IPS-NIHi7 (cell line): Measurements from ENCODE around the gene TAOK2.
A peak's percentile ranks its signal among the peaks of the same experiment; 100 is the strongest.

Experiments
- DNase-seq: peaks from one replicate; pipeline ENCODE4 v3.0.0; 2012; ENCODE audit warnings: mixed read lengths; ENCODE audit errors: extremely low spot score

TAOK2 gene

DNA sequence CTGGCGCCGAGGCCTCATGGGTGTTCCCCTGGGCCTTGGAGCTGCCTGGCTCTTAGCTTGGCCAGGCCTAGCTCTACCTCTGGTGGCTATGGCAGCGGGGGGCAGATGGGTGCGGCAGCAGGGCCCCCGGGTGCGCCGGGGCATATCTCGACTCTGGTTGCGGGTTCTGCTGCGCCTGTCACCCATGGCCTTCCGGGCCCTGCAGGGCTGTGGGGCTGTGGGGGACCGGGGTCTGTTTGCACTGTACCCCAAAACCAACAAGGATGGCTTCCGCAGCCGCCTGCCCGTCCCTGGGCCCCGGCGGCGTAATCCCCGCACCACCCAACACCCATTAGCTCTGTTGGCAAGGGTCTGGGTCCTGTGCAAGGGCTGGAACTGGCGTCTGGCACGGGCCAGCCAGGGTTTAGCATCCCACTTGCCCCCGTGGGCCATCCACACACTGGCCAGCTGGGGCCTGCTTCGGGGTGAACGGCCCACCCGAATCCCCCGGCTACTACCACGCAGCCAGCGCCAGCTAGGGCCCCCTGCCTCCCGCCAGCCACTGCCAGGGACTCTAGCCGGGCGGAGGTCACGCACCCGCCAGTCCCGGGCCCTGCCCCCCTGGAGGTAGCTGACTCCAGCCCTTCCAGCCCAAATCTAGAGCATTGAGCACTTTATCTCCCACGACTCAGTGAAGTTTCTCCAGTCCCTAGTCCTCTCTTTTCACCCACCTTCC, 13.9 kb downstream of the TAOK2 start:
- no peak for DNase-seq

DNA sequence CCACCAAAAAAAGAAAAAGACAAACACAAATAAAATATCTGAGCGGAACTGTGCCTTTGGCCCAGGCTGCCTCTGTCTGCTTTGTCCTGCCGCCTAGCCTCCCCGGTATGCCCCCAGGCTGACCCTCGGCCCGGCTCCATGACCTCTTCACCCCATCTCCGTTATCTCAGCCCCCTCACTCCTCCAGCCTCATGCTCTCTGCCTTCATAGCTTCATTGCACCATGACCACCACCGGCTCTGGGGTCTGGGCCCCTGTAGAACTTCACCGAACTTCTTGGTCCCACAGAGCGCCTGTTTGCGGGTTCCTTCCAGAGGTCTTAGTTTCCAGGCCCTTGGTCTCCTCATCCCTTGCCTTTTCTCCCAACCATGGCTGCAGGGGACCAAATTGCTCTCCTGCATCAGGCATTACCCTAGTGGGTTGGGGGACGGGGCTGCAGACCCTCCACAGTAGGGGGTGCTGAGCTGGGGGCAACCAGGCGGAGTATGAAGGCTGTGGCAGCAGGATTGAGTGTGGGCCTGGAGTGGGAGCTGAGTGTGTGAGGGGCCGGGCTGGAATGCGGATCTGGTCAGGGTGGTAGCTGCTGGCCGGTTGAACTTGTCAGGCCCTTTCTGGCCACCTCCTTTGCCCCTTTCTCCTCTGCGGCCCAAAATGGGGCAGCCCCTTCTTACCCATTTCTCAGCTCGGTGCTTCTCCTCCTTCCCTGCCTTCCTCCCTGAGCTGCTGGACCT, 14.8 kb downstream of the TAOK2 start:
- no peak for DNase-seq

DNA sequence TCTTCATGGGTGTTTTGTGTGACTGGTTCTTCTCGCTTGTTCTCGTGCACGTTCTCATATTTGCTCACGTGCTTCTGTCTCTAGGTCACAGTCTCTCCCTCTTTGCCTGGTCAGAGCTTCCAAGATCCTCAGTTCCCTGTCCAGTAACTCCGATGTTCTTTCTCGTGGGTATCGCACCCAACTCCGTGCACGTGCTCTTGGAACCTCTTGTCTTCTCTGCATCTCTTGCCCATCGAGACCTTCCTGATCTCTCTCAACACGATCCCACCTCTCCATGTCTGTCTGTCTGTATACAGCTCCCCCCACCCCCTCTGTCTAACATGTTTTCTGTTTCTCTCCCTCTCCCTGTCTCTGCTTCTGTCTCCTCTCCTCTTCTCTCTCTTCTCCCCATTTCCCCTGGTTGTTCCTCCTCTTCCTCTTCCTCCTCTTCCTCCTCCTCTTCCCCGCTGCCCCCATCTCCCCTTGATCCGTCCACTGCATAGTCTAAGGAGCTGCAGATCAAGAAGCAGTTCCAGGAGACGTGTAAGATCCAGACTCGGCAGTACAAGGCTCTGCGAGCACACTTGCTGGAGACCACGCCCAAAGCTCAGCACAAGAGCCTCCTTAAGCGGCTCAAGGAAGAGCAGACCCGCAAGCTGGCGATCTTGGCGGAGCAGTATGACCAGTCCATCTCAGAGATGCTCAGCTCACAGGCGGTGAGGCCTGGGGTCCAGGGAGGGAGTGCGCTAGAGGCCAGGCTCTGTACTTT, 15.6 kb downstream of the TAOK2 start:
- no peak for DNase-seq

DNA sequence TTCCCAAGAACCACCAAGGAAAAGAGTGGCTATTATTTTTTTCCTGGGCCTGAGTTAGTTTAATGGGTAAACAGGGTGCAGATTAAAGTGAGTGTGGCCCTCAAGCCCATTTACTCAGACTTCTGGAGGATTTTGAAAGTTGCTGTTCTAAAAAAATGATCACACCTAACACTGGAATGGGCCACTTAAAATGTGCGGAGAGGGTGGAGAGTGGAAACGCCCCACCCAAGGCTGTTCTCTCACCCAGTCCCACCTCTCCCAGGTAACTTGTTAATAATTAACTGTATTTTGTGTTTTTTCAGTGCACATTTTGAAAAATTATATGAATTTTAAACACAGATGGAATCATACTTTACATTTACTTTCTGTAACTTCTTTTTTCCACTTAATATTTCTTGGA, 16.4 kb downstream of the TAOK2 start:
- no peak for DNase-seq

DNA sequence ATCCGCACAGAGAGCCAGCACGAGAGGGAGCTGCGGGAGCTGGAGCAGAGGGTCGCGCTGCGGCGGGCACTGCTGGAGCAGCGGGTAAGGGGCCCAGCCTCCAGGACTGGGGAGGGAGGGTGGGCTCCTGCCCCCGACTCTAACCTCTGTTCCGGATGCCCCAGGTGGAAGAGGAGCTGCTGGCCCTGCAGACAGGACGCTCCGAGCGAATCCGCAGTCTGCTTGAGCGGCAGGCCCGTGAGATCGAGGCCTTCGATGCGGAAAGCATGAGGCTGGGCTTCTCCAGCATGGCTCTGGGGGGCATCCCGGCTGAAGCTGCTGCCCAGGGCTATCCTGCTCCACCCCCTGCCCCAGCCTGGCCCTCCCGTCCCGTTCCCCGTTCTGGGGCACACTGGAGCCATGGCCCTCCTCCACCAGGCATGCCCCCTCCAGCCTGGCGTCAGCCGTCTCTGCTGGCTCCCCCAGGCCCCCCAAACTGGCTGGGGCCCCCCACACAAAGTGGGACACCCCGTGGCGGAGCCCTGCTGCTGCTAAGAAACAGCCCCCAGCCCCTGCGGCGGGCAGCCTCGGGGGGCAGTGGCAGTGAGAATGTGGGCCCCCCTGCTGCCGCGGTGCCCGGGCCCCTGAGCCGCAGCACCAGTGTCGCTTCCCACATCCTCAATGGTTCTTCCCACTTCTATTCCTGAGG, 17.4 kb downstream of the TAOK2 start:
- DNase-seq, result no peak

DNA sequence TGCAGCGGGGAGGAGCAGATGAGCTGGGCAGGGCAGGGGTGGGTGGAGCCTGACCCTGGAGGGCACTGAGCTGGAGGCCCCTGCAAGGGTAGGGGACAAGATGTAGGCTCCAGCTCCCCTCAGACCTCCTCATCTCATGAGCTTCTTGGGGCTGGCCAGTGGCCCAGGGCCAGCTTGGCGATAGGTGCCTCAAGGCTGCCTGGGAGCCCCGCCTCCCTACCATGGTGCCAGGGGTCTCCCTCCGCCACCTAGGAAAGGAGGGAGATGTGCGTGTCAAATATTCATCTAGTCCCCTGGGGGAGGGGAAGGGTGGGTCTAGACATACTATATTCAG, 17.9 kb downstream of the TAOK2 start:
- no peak for DNase-seq

DNA sequence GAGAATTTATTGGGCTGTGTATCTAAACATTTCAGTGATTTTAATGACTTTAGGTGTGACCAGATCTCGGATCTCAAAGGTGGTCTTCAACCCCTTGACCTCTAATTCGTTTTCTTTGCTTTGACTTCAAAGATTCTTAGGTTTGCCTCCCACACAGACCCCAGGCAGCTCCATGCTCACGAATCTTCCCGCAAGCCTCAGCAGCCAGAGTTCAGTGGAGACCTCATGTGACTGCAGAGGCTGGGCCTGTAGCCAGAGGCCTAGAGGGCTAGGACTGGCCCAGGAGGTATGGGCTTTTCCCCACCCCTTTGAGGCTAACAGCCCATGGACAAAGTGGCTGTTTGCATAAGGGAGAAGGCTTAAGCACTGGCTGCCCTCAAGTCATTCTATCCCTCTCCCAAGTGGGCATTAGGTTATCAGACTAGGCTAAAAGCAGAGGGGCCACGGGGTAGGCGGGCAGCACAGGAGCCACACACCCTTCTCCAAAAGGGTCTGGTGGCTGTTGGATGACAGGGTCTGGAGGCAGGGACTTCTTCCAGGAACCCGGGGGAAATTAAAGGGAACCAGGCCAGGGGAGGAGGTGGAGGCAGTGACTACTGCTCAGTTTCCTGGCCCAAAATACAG, 18.8 kb downstream of the TAOK2 start:
- no peak for DNase-seq

DNA sequence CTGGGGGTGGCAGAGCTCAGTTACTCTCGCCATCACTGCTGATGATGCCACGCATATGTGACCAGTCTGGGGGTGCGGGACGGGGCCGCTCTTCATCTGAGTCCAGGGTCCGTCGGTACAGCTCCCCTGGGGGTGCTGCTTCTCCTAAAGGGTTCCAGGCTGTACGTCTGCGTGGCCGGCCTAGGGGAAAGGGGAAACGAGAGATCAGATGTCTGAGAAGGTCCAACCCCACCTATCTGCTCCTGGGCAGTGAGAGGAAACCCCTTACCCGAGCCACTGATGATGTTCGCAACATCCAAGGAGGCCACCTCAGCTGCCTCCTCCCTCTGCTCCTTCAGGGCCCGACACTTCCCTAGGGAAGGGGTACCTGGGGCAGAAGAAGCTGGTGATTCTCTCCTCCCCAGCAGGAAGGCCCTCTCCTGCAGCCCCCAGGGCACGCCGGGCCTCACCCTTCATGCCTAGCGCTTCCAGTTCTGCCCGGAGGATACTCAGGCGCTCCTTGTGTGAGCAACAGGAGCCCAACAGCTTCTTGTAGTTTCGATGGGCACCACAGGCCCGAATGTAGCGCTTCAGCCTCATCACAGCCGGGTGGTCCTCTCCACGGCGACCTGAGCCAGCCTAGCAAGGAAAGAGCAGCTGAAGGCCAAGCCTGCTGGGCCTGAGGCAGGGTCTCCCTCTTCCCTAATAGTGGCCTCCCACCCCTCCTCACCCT, 19.7 kb downstream of the TAOK2 start:
- DNase-seq, result no peak

DNA sequence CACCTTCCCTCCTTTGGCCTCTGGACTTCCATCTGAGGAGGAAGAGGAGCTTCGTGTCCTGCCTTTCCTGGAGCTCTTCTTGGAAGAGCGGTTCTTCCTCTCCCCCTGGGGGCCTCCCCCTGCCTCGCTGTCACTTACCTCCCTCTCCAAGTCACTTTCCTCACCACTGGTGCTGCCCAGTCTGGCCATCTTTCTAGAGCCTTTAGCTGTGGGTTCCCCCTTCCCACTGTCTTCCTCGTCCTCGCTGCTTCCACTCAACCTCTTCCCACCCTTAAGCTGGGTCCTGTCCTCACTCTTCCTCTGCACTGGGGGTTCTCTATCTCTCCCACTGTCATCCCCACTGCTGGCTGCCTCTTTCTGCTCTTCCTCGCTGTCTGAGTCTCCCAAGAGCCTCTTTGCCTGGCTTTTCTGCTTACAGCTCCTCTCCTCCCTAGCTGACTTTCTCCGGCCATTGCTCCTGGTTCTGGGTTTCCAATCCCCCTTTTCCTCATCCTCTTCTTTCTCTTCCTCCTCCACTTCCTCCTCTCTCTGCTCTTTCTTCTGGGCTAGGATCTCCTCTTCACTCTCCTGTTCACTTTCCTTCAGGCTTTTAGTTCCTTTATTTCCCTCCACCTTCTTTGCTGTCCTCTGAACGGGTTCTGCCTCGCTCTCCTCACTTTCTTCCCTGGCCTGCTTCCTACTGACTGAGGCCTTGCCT, 20.4 kb downstream of the TAOK2 start:
- DNase-seq, result no peak

DNA sequence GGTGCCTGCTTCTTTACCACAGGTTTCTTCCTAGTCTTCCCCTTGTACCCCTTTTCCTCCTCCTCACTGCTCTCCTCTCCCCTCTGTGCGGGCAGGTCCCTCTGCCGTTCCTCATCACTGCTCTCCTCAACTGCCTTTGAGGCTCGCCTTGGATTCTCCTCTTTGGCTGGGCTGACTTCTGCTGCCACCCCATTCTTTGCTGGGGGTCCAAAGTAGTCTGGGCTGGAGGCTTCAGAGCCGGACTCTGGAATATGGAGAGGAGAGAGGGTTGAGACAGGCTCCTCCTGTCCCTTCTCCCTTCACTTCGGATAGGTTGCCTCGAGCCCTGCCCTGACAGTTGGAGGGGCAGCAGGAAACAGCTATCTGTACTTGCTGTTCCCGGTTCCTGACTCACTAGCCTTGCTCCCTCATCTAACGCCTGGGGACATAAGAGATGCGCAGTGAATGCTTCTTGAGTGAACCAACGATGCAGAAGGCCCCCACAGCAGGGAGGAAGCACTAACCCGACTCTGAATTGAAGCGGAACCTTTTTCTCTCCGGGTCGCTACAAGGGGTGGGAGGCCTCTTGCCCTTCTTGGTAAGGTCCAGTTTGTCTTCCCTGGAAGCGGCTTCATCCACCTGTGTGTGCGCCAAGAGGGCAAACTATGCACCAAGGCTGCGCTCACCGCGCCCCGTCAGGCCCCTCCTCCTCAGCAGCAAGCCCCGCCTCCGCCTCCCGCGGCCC, 21.1 kb downstream of the TAOK2 start:
- DNase-seq, result peak; percentile 92

DNA sequence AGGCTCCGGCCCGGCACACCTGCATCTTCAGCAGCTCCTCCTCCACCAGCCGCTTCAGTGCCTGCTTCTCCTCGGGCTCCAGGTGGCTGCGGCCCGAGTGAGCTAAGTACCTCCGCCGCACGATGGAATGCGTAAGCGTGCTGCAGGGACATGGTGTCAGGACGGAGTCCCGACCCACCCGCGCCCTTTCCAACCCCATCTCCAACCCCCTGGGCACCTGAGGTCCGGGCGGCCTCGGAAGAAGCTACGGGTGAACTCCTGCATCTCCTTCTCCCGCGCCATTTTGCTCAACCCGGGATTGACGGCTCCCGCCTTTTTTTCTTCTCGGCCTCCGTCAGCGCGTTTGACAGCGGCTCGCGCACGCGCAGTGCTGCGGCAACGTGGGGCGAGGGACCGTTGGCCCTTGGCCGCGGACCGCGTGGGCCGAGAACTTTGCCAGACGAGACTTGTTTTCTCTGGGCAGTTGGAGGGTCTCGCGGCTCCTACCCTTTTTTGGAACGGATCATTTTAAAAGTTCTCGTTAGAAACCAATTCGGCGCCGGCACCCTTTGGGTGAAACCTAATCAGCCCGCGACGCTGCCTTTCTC, 21.7 kb downstream of the TAOK2 start, which contains the start of gene HIRIP3:
Gene HIRIP3 (minus strand): TSS at position 294 of the 587 bp plus-strand sequence. CDS start 12 bp downstream, at position 282.
- DNase-seq, result peak; percentile 89

DNA sequence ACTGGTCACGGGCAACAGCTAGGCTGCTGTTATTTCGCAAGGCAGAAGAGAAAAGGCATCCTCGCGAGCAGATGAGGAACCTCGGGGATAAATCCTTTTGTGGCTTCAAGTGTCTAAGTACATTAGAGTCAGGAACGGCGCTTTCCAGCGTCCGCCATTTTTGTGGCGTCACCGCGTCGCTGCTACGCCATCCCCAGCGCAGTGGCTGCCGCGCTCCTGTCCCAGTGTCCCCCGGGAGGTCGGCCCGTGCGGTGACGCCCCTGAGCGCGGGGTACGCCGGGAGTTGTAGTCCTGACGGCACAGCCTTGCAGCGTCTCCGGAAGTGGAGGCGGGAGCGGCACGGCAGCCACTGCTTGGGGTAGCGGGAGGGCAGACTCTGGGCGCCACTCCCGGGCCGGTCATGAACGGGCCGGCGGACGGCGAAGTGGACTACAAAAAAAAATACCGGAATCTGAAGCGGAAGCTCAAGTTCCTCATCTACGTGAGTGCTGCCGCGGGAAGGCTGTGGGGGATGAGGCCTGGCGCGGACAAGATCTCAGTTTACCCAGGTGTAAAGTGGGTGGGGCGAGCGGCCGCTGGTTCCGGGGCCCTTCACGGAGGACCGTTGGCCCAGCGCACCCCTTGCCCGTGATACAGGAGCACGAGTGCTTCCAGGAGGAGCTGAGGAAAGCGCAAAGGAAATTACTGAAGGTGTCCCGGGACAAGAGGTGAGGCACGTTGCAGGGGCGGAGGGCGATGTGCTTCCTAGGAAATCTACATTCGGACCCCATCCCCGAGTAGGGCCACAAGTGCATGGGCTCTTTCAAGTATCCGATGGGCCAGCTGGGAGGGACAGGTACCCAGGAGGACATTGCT, 22.5 kb downstream of the TAOK2 start, which contains the start of gene INO80E:
Gene INO80E (plus strand): TSS at position 331 of the 855 bp plus-strand sequence. CDS start 70 bp downstream, at position 401.
- peak; percentile 100 for DNase-seq

DNA sequence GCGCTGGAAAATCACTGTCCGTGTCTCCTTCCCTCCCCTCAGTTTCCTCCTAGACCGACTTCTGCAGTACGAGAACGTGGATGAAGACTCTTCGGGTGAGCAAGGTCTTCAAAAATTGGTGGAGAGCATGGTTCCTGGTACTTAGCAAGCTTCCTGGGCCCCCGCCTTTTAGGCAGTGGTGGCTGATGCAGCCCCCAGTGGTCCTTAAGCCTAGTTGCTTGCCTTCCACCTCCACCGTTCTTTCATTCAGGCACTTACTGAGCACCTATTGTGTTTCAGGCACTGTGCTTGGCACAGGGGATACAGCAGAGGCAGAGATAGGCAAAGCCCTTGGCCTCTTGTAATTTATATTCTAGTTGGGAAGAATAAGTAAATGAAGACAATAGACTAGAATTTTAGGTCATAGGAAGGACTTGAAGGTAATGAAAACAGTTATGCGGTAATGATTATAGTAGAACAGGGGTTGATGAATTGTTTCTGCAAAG, 23.1 kb downstream of the TAOK2 start:
- DNase-seq, result no peak

DNA sequence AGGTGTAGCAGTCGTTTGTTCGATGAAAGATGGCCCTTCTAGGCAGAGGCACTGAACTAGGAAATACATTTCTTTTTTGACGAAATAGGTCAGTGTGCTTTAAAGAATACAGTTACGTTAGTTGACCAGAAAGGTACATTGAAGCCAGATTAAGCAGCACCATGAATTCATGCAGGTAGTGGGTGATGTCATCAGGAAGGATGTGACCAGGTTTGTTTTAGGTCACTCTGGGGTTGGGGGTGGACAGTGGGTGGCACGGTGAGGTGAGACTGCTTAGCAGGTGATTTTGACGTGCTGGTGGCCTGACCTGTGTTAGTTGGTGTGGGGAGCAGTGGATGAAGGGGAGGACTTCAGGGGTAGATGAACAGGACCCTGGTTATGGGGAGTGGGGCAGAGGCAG, 25.9 kb downstream of the TAOK2 start:
- DNase-seq, result no peak

DNA sequence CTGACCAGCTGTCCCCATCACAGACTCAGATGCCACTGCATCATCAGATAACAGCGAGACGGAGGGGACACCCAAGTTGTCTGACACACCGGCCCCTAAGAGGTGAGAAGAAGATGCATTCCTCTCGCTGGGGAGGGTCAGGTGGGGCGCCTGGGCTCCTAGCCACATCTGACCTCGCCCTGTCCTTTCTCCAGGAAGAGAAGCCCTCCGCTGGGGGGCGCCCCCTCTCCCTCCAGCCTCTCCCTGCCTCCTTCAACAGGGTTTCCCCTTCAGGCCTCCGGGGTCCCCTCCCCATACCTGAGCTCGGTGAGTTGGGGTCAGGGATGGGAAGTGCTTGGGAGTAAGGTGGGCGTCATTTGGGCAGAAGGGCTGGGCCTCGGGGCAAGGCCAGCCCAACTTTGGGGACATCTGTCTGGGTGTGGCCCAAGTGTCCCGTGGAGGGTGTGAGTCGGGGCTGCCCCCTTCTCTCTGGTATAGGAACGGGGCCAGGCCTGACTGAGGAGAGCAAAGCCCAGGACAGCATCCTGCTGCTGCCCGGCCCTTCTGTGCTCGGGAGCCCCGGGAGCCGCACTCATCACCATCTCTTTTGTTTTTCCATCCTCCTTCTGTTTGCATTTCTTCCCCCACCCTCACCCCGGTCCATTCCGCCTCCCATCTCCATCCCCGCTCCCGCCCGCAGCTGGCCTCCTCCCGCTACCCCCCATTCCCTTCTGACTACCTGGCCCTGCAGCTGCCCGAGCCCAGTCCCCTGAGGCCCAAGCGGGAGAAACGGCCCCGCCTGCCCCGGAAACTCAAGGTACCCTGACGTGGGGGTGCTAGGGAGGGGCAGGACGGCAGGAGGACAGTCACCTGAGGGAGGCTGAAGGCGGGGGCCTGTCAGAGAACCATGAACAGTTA, 27.3 kb downstream of the TAOK2 start:
- DNase-seq, result peak; percentile 45

DNA sequence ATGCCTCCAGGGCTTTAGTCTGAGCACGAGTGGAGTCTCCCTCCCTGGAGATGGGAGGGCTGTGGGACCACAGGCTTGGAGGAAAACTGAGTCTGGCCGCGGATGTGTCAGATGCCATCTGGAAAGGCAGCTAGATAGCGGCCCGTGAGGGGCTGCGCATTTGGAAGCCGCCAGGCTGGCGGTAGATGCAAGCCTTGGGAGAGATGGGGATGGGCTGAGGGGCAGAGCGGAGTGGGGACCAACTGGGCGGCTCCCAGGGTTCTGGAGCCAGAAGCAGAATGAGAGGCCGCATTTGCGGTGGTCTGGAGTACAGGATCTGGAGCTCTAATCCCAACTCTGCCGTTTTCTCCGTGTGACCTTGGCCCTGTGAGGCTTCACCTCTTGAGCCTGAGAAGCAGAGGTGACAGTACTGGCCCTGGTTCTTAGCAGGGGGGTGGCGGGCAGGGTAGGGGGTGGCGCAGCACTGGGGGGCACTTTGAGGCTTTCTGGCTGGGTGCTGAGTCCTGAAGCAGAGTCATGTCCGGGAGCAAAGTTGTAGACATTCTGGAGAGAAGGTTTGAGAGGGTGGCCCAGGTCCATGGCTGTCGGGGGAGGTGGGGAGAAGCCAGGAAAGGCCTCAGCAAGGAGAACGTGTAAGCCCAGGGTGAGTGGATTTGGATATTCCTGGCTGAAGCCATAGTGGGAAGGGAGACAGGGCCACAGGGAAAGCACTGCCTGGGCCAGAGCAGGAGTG, 29.1 kb downstream of the TAOK2 start:
- no peak for DNase-seq
